ENCODE results near the gene CCL27. TPM values are rescaled to one million over a fixed set of nuclear protein-coding genes. Genes with fewer than 3 reads are reported as not detected.

Gene CCL27
- total RNA-seq, 4 donors from 2014 or later: 1.7 TPM; not detected in 3

GRCh38 chr9:34689116-34689470 lies 26.6 kb upstream of the CCL27 start:
- no peaks in the 10 kb centered on the region for H3K36me3 ChIP-seq
- H3K9me3 ChIP-seq: no peaks in the 10 kb centered on the region
- H3K4me1 ChIP-seq: no peaks in the 10 kb centered on the region
- H3K27me3 ChIP-seq: no peaks in the 10 kb centered on the region
- in situ Hi-C loops (cut with MboI; ENCODE audit: low sequenced_read_pairs in 4 of 4): no loop called here
- no peak overlapping the region for H3K4me3 ChIP-seq
- H3K27ac ChIP-seq: no peak overlapping the region
- DNase-seq: no peak
- TF ChIP-seq POLR2A (IDR thresholded peaks at IDR 0.05): no peak
- TF ChIP-seq CTCF (IDR thresholded peaks at IDR 0.05 in 4 of 5, conservative IDR thresholded peaks at IDR 0.05 in 1 of 5): no peak
- ATAC-seq: no peak
- intact Hi-C loops (cut with DNase I; ENCODE audit: low total_unique reads): no loop called here

- intact Hi-C loops (cut with DNase I; ENCODE audit: low total_unique reads): no loop called here
- no peak overlapping the region for H3K4me3 ChIP-seq
- DNase-seq (no peak), ATAC-seq (no peak)
- H3K4me1 ChIP-seq: no peaks in the 10 kb centered on the region
- H3K27ac ChIP-seq: no peak overlapping the region
- in situ Hi-C loops (cut with MboI; ENCODE audit: low sequenced_read_pairs in 4 of 4): no loop called here
- H3K9me3 ChIP-seq: no peaks in the 10 kb centered on the region
- TF ChIP-seq CTCF (IDR thresholded peaks at IDR 0.05 in 4 of 5, conservative IDR thresholded peaks at IDR 0.05 in 1 of 5): no peak
- TF ChIP-seq POLR2A (IDR thresholded peaks at IDR 0.05): no peak
- no peaks in the 10 kb centered on the region for H3K36me3 ChIP-seq
- no peaks in the 10 kb centered on the region for H3K27me3 ChIP-seq
These were observed 26.1 kb upstream of the CCL27 start for GRCh38 chr9:34688329-34689115.

GRCh38 chr9:34687276-34688030 lies 25.0 kb upstream of the CCL27 start:
- no peak overlapping the region for H3K4me3 ChIP-seq
- in situ Hi-C loops (cut with MboI; ENCODE audit: low sequenced_read_pairs in 4 of 4) (no loop called here), intact Hi-C loops (cut with DNase I; ENCODE audit: low total_unique reads) (no loop called here)
- no peak for DNase-seq
- no peaks in the 10 kb centered on the region for H3K27me3 ChIP-seq
- TF ChIP-seq CTCF (IDR thresholded peaks at IDR 0.05 in 4 of 5, conservative IDR thresholded peaks at IDR 0.05 in 1 of 5): no peak
- TF ChIP-seq POLR2A (IDR thresholded peaks at IDR 0.05): no peak
- no peaks in the 10 kb centered on the region for H3K9me3 ChIP-seq
- no peak for ATAC-seq
- H3K36me3 ChIP-seq: no peaks in the 10 kb centered on the region
- H3K4me1 ChIP-seq: no peaks in the 10 kb centered on the region
- no peak overlapping the region for H3K27ac ChIP-seq

GRCh38 chr9:34686732-34687131 lies 24.3 kb upstream of the CCL27 start:
- no peaks in the 10 kb centered on the region for H3K4me1 ChIP-seq
- DNase-seq: no peak
- in situ Hi-C loops (cut with MboI; ENCODE audit: low sequenced_read_pairs in 4 of 4) (no loop called here), intact Hi-C loops (cut with DNase I; ENCODE audit: low total_unique reads) (no loop called here)
- no peak for TF ChIP-seq CTCF (IDR thresholded peaks at IDR 0.05 in 4 of 5, conservative IDR thresholded peaks at IDR 0.05 in 1 of 5)
- TF ChIP-seq POLR2A (IDR thresholded peaks at IDR 0.05): no peak
- no peaks in the 10 kb centered on the region for H3K36me3 ChIP-seq
- no peaks in the 10 kb centered on the region for H3K9me3 ChIP-seq
- ATAC-seq: no peak
- no peak overlapping the region for H3K27ac ChIP-seq
- H3K27me3 ChIP-seq: no peaks in the 10 kb centered on the region
- H3K4me3 ChIP-seq: no peak overlapping the region
